ENCODE results near the gene SPON1.

DNA sequence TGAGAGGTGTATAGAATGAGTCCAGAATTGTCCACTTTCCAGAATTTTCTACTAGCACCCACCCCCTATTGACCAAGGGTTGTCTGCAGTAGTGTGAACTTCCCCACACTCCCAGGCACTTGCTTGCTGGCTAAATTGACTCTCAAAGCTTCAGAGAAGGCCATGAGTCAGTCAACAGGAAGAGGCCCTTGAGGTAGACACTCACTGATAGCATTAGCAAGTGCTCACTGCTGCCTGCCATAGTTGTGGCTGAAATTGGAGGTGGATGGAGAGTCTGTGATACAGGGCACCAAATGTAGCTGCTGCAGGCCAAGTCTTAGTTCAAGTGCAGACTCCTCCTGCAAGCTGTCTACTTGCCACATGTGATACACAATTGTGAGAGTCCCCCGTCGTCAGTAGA lies 156.8 kb downstream of the SPON1 start:
- TF ChIP-seq CTCF (IDR thresholded peaks at IDR 0.05; ENCODE audit: low read length) (no peak), EZH2 (optimal IDR thresholded peaks at IDR 0.05; ENCODE audit: low read depth, low read length) (no peak), EZH2phosphoT487 (IDR thresholded peaks at IDR 0.05; ENCODE audit: low read length) (no peak)
